ENCODE results near the gene PLSCR5. TPM values are rescaled to one million over a fixed set of nuclear protein-coding genes. Genes with fewer than 3 reads are reported as not detected.
A peak's percentile ranks its signal among the peaks of the same experiment; 100 is the strongest.

Gene PLSCR5
- total RNA-seq, 1 donor from 2014 or later, result not detected

- Histone ChIP-seq H3K4me1 (ENCODE audit: insufficient read depth, low read length) (no peaks in the 10 kb centered on the region), H3K9ac (ENCODE audit: low read length) (no peak overlapping the region), H2AFZ (ENCODE audit: low read depth, low read length) (no peak overlapping the region), H3K4me2 (ENCODE audit: low read length) (no peak overlapping the region), H3K27ac (ENCODE audit: low read depth, low read length) (no peak overlapping the region), H3K4me3 (ENCODE audit: insufficient read depth, low read depth, low read length) (no peak overlapping the region), H3K79me2 (ENCODE audit: insufficient read depth, low read length) (no peaks in the 10 kb centered on the region), H3K36me3 (ENCODE audit: insufficient read depth, low read length) (no peaks in the 10 kb centered on the region), H4K20me1 (ENCODE audit: insufficient read depth, low read length) (no peaks in the 10 kb centered on the region), H3K9me3 (ENCODE audit: insufficient read depth, low read depth, low read length) (no peaks in the 10 kb centered on the region), H3K27me3 (ENCODE audit: insufficient read depth, low read length) (no peaks in the 10 kb centered on the region)
- H3K4me1 Mint-ChIP-seq (ENCODE audit: low read depth, unreplicated experiment), result no peaks in the 10 kb centered on the region
- no peaks in the 10 kb centered on the region for H3K36me3 Mint-ChIP-seq (ENCODE audit: low read depth, unreplicated experiment)
- H3K27me3 Mint-ChIP-seq (ENCODE audit: low read depth, unreplicated experiment), result no peaks in the 10 kb centered on the region
- DNase-seq (ENCODE audit: low read depth), result no peak
- no peak overlapping the region for H3K27ac Mint-ChIP-seq (ENCODE audit: unreplicated experiment)
- FAIRE-seq, result no peak
- no peak overlapping the region for H3K4me3 Mint-ChIP-seq (ENCODE audit: unreplicated experiment)
- no peak for TF ChIP-seq EZH2 (IDR thresholded peaks at IDR 0.05; ENCODE audit: insufficient read depth, low read length)
- TF ChIP-seq, protein P1, sequence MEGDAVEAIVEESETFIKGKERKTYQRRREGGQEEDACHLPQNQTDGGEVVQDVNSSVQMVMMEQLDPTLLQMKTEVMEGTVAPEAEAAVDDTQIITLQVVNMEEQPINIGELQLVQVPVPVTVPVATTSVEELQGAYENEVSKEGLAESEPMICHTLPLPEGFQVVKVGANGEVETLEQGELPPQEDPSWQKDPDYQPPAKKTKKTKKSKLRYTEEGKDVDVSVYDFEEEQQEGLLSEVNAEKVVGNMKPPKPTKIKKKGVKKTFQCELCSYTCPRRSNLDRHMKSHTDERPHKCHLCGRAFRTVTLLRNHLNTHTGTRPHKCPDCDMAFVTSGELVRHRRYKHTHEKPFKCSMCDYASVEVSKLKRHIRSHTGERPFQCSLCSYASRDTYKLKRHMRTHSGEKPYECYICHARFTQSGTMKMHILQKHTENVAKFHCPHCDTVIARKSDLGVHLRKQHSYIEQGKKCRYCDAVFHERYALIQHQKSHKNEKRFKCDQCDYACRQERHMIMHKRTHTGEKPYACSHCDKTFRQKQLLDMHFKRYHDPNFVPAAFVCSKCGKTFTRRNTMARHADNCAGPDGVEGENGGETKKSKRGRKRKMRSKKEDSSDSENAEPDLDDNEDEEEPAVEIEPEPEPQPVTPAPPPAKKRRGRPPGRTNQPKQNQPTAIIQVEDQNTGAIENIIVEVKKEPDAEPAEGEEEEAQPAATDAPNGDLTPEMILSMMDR (IDR thresholded peaks at IDR 0.05; ENCODE audit: insufficient read depth, low read depth, low read length), result no peak
- H3K9me3 Mint-ChIP-seq (ENCODE audit: unreplicated experiment), result no peaks in the 10 kb centered on the region
These were observed 33.6 kb upstream of the PLSCR5 start for GRCh38 chr3:146638718-146639117.

DNA sequence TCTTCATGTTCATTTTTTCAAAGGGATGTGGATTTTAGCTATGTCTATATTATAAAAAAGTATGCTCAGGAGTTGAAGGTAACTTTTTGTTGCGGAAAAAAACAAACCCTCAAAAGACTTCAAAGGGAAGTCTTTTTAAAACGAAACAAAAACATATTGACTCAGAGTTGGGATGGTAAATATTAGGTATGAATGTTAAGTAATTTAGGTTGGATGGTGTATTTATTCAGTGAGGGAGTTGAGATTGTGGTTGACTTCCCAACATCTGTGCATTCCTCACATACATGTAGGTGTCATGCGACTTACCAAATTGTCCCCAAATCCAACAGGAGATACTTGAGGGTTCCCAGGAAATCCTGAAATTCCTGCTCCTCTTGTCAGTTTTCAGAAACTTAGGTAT, 32.7 kb upstream of the PLSCR5 start:
- H3K9me3 Mint-ChIP-seq (ENCODE audit: unreplicated experiment), result no peaks in the 10 kb centered on the region

DNA sequence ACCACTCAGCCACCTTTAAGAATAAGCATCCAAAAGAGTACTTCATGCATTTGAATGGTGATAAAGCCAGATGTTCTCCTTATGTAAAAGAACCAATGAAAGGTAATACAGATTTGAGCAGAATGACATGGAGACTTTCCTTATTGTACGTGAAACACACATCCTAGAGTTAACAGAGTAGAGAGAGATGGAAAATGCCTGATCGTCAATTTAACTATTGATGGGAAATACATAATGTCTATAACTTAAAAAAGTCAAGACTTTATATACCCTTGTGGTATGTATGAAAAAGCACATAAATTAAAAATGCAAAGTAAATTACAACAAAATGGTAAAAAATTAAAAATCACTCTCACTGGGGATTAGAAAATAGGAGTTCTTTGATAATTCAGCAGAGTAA, 31.7 kb upstream of the PLSCR5 start:
- Histone ChIP-seq H3K79me2 (ENCODE audit: insufficient read depth, low read length) (no peaks in the 10 kb centered on the region), H3K4me1 (ENCODE audit: insufficient read depth, low read length) (no peaks in the 10 kb centered on the region), H3K9me3 (ENCODE audit: insufficient read depth, low read depth, low read length) (no peaks in the 10 kb centered on the region), H3K4me2 (ENCODE audit: low read length) (no peak overlapping the region), H2AFZ (ENCODE audit: low read depth, low read length) (no peak overlapping the region), H3K4me3 (ENCODE audit: insufficient read depth, low read depth, low read length) (no peak overlapping the region), H3K27ac (ENCODE audit: low read depth, low read length) (no peak overlapping the region), H3K27me3 (ENCODE audit: insufficient read depth, low read length) (no peaks in the 10 kb centered on the region), H3K9ac (ENCODE audit: low read length) (no peak overlapping the region), H3K36me3 (ENCODE audit: insufficient read depth, low read length) (no peaks in the 10 kb centered on the region), H4K20me1 (ENCODE audit: insufficient read depth, low read length) (no peaks in the 10 kb centered on the region)
- TF ChIP-seq, protein P1 (IDR thresholded peaks at IDR 0.05; ENCODE audit: insufficient read depth, low read depth, low read length), result no peak
- no peak for TF ChIP-seq EZH2 (IDR thresholded peaks at IDR 0.05; ENCODE audit: insufficient read depth, low read length)
- Mint-ChIP-seq H3K27ac (ENCODE audit: unreplicated experiment) (no peak overlapping the region), H3K4me1 (ENCODE audit: low read depth, unreplicated experiment) (peaks cover 5% of the 10 kb centered on the region), H3K4me3 (ENCODE audit: unreplicated experiment) (no peak overlapping the region), H3K27me3 (ENCODE audit: low read depth, unreplicated experiment) (no peaks in the 10 kb centered on the region), H3K36me3 (ENCODE audit: low read depth, unreplicated experiment) (no peaks in the 10 kb centered on the region), H3K9me3 (ENCODE audit: unreplicated experiment) (no peaks in the 10 kb centered on the region)
- no peak for FAIRE-seq
- no peak for DNase-seq (ENCODE audit: low read depth)

More for the DNA sequence above, 32.7 kb upstream of the PLSCR5 start:
- no peak overlapping the region for H2AFZ ChIP-seq (ENCODE audit: low read depth, low read length)
- no peaks in the 10 kb centered on the region for H3K4me1 Mint-ChIP-seq (ENCODE audit: low read depth, unreplicated experiment)
- no peaks in the 10 kb centered on the region for H3K27me3 Mint-ChIP-seq (ENCODE audit: low read depth, unreplicated experiment)
- no peaks in the 10 kb centered on the region for H3K36me3 ChIP-seq (ENCODE audit: insufficient read depth, low read length)
- H3K4me3 Mint-ChIP-seq (ENCODE audit: unreplicated experiment), result no peak overlapping the region
- H3K27ac Mint-ChIP-seq (ENCODE audit: unreplicated experiment), result no peak overlapping the region
- no peak overlapping the region for H3K9ac ChIP-seq (ENCODE audit: low read length)
- DNase-seq (ENCODE audit: low read depth) (peak; percentile 5), FAIRE-seq (no peak)
- no peaks in the 10 kb centered on the region for H3K79me2 ChIP-seq (ENCODE audit: insufficient read depth, low read length)
- H4K20me1 ChIP-seq (ENCODE audit: insufficient read depth, low read length), result no peaks in the 10 kb centered on the region
- TF ChIP-seq, protein P1 (IDR thresholded peaks at IDR 0.05; ENCODE audit: insufficient read depth, low read depth, low read length), result no peak
- no peak for TF ChIP-seq EZH2 (IDR thresholded peaks at IDR 0.05; ENCODE audit: insufficient read depth, low read length)
- H3K27ac ChIP-seq (ENCODE audit: low read depth, low read length), result no peak overlapping the region
- no peaks in the 10 kb centered on the region for H3K4me1 ChIP-seq (ENCODE audit: insufficient read depth, low read length)
- no peaks in the 10 kb centered on the region for H3K9me3 ChIP-seq (ENCODE audit: insufficient read depth, low read depth, low read length)
- no peaks in the 10 kb centered on the region for H3K36me3 Mint-ChIP-seq (ENCODE audit: low read depth, unreplicated experiment)
- H3K4me3 ChIP-seq (ENCODE audit: insufficient read depth, low read depth, low read length), result no peak overlapping the region
- H3K27me3 ChIP-seq (ENCODE audit: insufficient read depth, low read length), result no peaks in the 10 kb centered on the region
- H3K4me2 ChIP-seq (ENCODE audit: low read length), result no peak overlapping the region
